Superior temporal gyrus (tissue), 1 donor: ENCODE results near the gene ARID1B.

Experiments used
- DNase-seq: peaks from one replicate; pipeline ENCODE4 v3.0.0-alpha.2; 2016; ENCODE audit errors: extremely low spot score

The ARID1B gene

GRCh38 chr6:157152556-157152955, 375.4 kb downstream of the ARID1B start:
- peak; percentile 39 for DNase-seq

DNA sequence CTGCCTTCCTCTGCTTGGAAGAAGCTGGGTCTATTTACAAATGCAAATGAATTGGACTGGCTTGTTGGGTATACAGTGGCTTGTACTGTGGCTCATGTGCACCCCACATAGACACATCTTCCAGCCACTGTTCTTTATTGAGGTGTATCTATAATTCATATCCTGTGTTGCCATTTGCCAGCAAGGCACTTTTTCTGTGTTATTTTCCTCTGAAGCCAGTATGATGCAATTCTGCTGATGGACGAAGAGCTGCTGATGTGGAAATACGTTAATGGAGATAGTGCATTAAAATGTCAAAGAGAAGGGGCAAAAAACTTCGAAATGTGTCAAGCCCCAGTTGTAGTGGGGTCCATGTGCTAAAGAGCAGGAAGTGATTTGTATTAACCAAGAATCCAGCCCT, 378.6 kb downstream of the ARID1B start:
- no peak for DNase-seq

GRCh38 chr6:157157258-157157657, 380.1 kb downstream of the ARID1B start:
- no peak for DNase-seq

GRCh38 chr6:157158456-157158855, 381.3 kb downstream of the ARID1B start:
- no peak for DNase-seq

DNA sequence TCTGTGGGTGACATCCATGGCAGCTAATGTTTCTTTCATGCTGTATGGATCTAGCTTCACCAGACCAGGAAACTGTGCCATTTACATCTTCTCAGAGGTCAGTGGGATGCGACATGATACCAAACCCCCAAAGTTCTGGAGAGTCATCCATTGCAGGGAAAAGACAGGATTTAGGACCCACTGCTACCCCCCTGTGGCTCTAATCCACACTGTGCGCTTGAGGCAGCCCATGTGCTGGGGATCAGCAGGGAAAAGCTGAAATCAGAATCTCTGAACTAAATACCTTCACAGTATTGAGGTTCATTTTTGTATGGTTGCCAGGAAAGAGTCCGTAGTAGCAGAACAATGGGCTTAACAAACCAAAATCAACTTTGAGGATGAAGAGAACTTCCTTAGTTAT, 381.7 kb downstream of the ARID1B start:
- no peak for DNase-seq

- DNase-seq: no peak
Measured at GRCh38 chr6:157159348-157159747, 382.2 kb downstream of the ARID1B start.

DNA sequence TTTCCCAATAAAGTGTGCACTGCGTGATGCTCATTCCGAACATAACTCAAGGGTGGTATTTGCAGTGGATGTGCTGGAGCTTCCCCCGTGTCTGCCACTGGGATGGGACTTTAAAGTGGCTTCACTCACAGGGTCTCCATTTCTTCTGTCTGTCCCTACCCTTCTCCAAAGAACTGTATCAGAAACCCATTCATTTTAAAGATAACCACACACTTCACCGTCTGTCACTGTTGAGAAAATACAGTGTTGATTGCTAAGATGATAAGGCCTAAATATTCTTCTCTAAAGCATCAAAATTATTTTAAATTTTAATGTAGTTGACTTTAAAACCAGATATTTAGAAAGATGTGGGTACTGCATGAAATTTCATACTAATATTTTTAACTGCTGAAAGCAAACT, 384.7 kb downstream of the ARID1B start:
- no peak for DNase-seq

DNA sequence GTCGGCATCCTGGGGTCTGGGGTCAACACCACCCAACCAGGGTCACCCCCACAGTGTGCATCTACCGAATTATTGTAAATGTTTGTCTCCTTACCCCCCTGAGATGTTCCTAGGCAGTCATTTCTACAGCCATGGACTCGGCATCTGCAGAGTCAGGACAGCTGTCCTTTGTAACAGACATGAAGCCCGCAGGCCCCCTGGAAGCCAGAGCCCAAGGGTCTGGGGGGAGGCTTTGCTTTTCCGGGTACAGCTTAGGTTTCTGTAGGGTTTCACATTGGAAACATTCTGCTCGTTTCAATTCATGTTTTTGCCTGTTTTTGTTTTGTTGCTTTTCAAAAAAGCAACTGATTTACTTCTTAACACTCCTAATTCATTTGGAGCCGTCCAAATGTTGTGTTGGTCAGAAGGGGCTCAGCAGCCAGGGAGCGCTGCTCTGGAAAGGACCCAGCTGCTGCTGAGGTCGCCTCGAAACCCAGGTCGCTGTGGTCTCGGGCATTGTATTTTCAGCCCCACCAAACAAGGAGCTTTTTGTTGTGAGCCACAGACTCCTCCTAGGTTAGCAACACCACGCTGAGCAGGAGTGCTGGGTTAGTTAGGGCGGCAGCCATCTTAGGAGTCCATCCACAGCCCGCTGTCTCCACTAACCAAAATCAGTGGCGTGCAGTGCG, 385.7 kb downstream of the ARID1B start:
- DNase-seq: no peak

- no peak for DNase-seq
Measured at GRCh38 chr6:157163434-157164159, 386.4 kb downstream of the ARID1B start.

DNA sequence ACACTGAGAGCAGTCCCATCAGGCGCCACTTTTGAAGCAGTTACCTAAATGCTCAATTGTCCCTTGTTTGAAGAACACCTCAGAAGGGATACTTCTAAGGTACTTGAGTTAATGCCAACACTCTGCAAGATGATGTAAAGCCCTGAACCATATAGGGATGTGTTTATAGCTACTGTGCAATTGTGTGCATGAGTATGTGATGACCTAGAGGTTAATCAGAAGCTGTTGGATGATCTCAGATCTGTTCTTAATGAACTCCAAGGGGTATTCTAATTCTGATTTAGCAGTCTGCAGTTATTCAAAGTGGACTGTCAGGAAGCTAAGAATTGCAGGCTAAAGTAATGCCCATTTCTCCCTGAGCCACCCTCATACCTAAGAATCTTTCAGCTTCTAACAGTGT, 387.8 kb downstream of the ARID1B start:
- no peak for DNase-seq

GRCh38 chr6:157166784-157167183, 389.6 kb downstream of the ARID1B start:
- no peak for DNase-seq

DNA sequence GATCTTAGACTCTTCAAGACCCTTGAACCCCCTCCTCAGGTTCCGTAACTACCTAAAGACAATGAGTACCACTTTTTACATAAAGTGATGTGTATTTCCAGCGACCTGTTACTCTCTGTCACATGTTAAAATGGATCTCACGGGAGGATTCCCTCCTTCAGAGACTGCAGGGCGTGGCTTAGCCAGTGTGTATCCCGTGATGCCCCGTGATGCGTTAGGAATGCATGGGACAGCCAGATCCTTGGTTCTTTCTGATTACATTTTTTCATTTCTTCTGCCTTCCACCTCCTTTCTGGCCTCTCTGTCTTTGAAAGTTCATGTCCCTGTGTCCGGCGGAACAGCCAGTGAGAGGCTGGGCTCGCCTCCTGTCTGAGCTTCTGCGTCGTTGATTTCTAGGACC, 390.7 kb downstream of the ARID1B start:
- DNase-seq: no peak

- DNase-seq: no peak
Measured at GRCh38 chr6:157168471-157168870, 391.3 kb downstream of the ARID1B start.

GRCh38 chr6:157169226-157169625, 392.0 kb downstream of the ARID1B start:
- no peak for DNase-seq

GRCh38 chr6:157169656-157170055, 392.5 kb downstream of the ARID1B start:
- peak; percentile 67 for DNase-seq

- DNase-seq: no peak
Measured at GRCh38 chr6:157170535-157170934, 393.4 kb downstream of the ARID1B start.

DNA sequence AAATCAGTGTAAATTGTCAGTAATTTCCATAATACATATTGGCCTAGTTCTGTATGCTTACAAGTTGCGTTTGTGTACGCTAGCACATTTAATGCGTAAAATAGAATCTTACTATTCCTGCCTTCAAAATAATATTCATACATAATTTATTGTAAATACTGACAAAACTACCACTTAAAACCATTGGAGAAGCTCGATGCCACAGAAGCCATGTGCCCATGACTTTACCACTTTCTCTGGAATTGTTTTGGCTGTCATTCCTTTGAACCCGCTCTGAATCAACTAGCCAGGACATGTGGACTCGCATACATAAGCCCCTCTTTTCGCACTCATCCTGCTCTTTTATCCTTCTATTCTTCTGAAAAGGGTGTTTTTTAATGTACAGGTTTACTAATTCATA, 394.6 kb downstream of the ARID1B start:
- DNase-seq: no peak

DNA sequence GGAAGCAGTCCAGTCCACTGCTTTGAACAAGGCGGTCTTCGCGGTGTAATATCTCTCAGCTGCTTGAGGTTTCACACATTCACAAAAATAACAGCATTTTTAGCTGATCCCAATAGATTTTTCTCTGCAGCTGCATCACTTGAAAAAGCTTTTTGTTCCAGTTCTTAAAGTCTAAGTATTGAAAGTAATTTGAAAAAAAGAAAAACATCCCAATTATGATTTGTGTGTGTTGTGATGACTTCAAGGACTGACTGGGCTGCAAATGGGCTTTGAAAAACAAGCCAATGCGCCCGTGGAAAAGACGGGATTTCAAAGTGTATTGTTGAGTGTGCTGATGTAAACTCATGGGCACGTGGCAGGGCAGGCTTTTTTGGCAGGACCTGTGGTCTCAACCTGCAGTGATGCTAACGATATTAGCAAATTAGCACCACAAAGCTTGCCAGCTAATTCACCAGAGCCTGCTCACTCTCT, 395.1 kb downstream of the ARID1B start:
- peak; percentile 60 for DNase-seq

DNA sequence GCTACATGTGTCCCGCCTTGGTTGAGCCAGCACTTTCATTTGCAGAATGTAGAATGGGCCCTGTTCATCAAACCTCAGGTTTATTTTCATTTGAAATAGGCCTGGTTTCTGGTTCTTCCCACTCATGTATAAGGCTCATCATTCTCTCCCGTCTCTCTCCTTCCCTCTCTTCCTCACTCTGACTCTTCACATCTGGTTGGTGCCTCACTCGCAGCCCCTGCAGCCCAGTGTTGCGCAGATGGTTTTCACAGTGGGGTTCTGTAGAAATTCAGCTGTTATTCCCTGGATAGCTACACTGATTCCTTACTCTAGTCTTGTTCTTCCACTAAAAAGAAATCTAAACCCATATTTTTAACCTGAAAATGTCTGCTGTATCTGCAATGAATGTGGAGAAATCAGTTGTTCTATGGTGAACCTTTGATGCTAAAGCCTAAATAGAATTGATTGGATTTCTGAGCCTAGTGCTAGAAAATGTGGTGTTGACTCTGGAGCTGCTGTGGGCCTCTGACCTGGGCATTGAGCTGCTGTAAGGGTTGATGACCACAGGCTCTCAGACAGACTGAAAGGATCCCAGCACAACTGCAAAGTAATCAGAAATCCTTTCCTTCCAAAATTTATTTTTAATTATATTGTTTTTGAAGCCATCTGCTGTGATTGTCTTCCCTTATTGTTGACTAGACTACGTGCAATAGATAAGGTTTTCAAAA, 395.8 kb downstream of the ARID1B start:
- peak; percentile 41 for DNase-seq

DNA sequence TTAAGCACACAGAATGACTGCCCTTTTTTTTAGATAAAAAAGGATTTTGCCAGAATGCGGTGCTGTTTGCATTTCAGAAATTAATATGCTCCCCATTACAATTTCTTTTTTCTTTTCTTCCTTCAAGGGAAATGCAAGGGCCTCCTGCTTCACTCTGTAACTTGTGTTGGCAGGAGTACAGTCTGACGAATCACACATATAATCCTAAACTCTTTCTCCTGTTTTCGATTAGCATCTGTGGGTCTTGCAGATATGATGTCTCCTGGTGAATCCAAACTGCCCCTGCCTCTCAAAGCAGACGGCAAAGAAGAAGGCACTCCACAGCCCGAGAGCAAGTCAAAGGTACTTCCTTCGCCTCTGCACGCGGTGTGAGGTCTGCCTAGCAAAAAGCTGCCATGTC, 396.6 kb downstream of the ARID1B start:
- DNase-seq: no peak

DNA sequence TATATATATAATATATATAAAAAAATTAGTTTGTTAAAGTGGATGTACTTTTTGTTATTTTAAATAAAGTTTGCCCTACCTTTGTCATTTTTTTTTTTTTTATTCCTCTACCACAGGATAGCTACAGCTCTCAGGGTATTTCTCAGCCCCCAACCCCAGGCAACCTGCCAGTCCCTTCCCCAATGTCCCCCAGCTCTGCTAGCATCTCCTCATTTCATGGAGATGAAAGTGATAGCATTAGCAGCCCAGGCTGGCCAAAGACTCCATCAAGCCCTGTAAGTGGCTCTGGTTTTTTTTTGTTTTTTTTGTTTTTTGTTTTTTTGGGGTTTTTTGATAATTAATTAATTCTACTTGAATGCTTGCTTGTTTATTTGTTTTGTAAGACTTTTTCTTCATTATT, 397.6 kb downstream of the ARID1B start:
- no peak for DNase-seq

DNA sequence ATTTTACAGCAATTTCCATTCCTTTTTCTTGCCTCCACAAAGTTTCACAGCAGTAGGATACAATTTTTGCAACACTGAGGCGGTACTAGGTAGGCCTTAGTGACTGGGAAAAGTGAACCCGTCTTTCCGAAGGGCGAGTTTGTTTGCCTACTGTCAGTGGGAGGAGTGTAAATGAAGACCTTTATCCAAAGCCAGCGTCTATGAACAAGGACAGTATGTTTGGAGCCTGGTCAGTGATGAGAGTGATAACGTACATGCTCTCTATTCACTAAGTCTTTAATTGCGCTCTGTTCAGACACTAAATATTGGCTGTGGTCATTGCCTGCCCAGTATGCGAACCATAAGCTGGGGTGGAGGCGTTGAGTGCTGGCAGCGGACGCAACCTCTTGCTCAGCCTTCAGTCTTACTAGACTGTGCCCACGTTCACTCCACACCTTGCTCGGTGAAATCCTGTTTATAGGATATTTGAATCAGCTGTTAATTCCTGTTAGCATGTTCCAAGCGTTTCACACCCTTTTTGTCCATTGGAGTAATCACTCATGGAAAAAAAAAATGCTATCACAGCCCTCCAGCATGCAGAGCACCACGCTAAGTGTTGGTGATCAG, 400.7 kb downstream of the ARID1B start:
- DNase-seq: no peak
